CD4-positive, alpha-beta T cell (primary cell): ENCODE data around the gene PRKG1. TPM values are rescaled to one million over a fixed set of nuclear protein-coding genes. Genes with fewer than 3 reads are reported as not detected.

Experiments
- ATAC-seq: fragments of 200-7000 bp; cut with Tn5 transposase; one replicate; pipeline ENCODE4 v1.10.0; 2022; ENCODE audit warnings: mild to moderate bottlenecking; ENCODE audit not compliant: poor library complexity
- CTCF ChIA-PET: fragments of 350-600 bp; sonication (Branson Sonifier 250); formaldehyde crosslinking; loops from one replicate; lab custom pipeline; 2021; ENCODE audit warnings: antibody characterized with exemption, inconsistent platforms; lab: Charles Lee
- POLR2A ChIA-PET: fragments of 350-600 bp; sonication (Branson Sonifier 250); formaldehyde crosslinking; loops from one replicate; lab custom pipeline; 2021; ENCODE audit warnings: antibody characterized with exemption, inconsistent platforms; lab: Charles Lee
- DNase-seq, 14 experiments: peaks; one replicate each; pipeline ENCODE4 v3.0.0-alpha.2; 2013 to 2020; ENCODE audit warnings: mixed read lengths in 2 of 14
- H3K27ac ChIP-seq, 2 donors: one replicate each; pipeline versions ENCODE4 v1.5.1 to v1.7.0; 2013; ENCODE audit warnings: low read length in 2 of 2, low read depth in 1 of 2, mild to moderate bottlenecking in 1 of 2
- H3K27me3 ChIP-seq, 2 experiments: 1 replicate in 1 of 2; 2 replicates in 1 of 2; pipeline versions ENCODE4 v1.6.1 to v1.7.0; 2013; ENCODE audit warnings: low read length in 2 of 2, control low read depth in 1 of 2, mild to moderate bottlenecking in 1 of 2, moderate library complexity in 1 of 2; ENCODE audit not compliant: insufficient read depth in 2 of 2, control insufficient read depth in 1 of 2
- H3K36me3 ChIP-seq: one replicate; pipeline ENCODE4 v1.6.1; 2013; ENCODE audit warnings: low read length, control low read depth; ENCODE audit not compliant: insufficient read depth
- H3K4me1 ChIP-seq: one replicate; pipeline ENCODE4 v1.6.1; 2013; ENCODE audit warnings: low read length, control low read depth; ENCODE audit not compliant: insufficient read depth
- H3K4me3 ChIP-seq: one replicate; pipeline ENCODE4 v1.5.1; 2013; ENCODE audit warnings: mild to moderate bottlenecking, low read length, moderate library complexity
- H3K9me3 ChIP-seq, 2 experiments: 1 replicate in 1 of 2; 2 replicates in 1 of 2; pipeline versions ENCODE4 v1.6.1 to v1.7.0; 2013; ENCODE audit warnings: low read length in 2 of 2, mild to moderate bottlenecking in 2 of 2, control low read depth in 1 of 2, moderate library complexity in 1 of 2; ENCODE audit not compliant: control insufficient read depth in 1 of 2, insufficient read depth in 1 of 2
- H3K27ac Mint-ChIP-seq: one replicate; pipeline ENCODE4 v1.8.0; 2020; ENCODE audit warnings: mixed read lengths
- H3K27me3 Mint-ChIP-seq: one replicate; pipeline ENCODE4 v1.8.0; 2021; ENCODE audit warnings: mixed read lengths
- H3K36me3 Mint-ChIP-seq: one replicate; pipeline ENCODE4 v1.8.0; 2021; ENCODE audit warnings: low read depth, mixed read lengths
- H3K4me1 Mint-ChIP-seq: one replicate; pipeline ENCODE4 v1.8.0; 2021; ENCODE audit warnings: low read depth, mixed read lengths
- H3K4me3 Mint-ChIP-seq: one replicate; pipeline ENCODE4 v1.8.0; 2020; ENCODE audit warnings: mild to moderate bottlenecking, mixed read lengths
- H3K9me3 Mint-ChIP-seq: one replicate; pipeline ENCODE4 v1.8.0; 2020; ENCODE audit warnings: mixed read lengths
- intact Hi-C, 2 experiments: fragments of 100-400 bp; cut with DNase I in 1 of 2; cut with micrococcal nuclease in 1 of 2; formaldehyde crosslinking; loops; one replicate each; pipeline versions ENCODE4 v1.15.1 to v1.9.0; 2023 to 2025; cut with DNase I, micrococcal nuclease
- total RNA-seq, 174 experiments: library from RNA in 2 of 174; stranded (reverse) in 2 of 174; gene quantifications; one replicate each; pipeline ENCODE4 v1.2.3 and lab custom pipeline; 2021 to 2026
- TF ChIP-seq, protein P1 (sequence below): fragments of 200-600 bp; IDR thresholded peaks from one replicate; pipeline ENCODE4 v1.8.0; 2022; ENCODE audit warnings: antibody characterized with exemption, mild to moderate bottlenecking

The PRKG1 gene
- total RNA-seq, 2 experiments from 2014 or later = 0.31 TPM; not detected in 1

GRCh38 chr10:51479711-51480110 lies 405.4 kb downstream of the PRKG1 start:
- Mint-ChIP-seq H3K36me3 (no peaks in the 10 kb centered on the region), H3K4me3 (no peak overlapping the region), H3K4me1 (no peaks in the 10 kb centered on the region), H3K27me3 (no peaks in the 10 kb centered on the region), H3K9me3 (no peaks in the 10 kb centered on the region), H3K27ac (no peak overlapping the region)
- Histone ChIP-seq H3K4me1 (no peaks in the 10 kb centered on the region), H3K9me3 (no peaks in the 10 kb centered on the region), H3K27ac (no peak overlapping the region), H3K36me3 (no peaks in the 10 kb centered on the region), H3K27me3 (no peaks in the 10 kb centered on the region), H3K4me3 (no peak overlapping the region)
- DNase-seq (no peak), ATAC-seq (no peak)
- intact Hi-C loops = no loop called here
- ChIA-PET CTCF (no interaction called here), POLR2A (interaction anchor here (0.5 kb wide), 1 partner anchor 143 kb away, joined by 3 read pairs; no protein-coding TSS in a partner anchor)
- TF ChIP-seq, protein P1, sequence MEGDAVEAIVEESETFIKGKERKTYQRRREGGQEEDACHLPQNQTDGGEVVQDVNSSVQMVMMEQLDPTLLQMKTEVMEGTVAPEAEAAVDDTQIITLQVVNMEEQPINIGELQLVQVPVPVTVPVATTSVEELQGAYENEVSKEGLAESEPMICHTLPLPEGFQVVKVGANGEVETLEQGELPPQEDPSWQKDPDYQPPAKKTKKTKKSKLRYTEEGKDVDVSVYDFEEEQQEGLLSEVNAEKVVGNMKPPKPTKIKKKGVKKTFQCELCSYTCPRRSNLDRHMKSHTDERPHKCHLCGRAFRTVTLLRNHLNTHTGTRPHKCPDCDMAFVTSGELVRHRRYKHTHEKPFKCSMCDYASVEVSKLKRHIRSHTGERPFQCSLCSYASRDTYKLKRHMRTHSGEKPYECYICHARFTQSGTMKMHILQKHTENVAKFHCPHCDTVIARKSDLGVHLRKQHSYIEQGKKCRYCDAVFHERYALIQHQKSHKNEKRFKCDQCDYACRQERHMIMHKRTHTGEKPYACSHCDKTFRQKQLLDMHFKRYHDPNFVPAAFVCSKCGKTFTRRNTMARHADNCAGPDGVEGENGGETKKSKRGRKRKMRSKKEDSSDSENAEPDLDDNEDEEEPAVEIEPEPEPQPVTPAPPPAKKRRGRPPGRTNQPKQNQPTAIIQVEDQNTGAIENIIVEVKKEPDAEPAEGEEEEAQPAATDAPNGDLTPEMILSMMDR = no peak

- no peak overlapping the region for H3K4me3 ChIP-seq
- TF ChIP-seq, protein P1 = no peak
- H3K27ac ChIP-seq = no peak overlapping the region
- H3K9me3 Mint-ChIP-seq = no peaks in the 10 kb centered on the region
- H3K36me3 Mint-ChIP-seq = no peaks in the 10 kb centered on the region
- DNase-seq (no peak), ATAC-seq (no peak)
- no peaks in the 10 kb centered on the region for H3K4me1 ChIP-seq
- POLR2A ChIA-PET = no interaction called here
- H3K27me3 Mint-ChIP-seq = no peaks in the 10 kb centered on the region
- no peaks in the 10 kb centered on the region for H3K27me3 ChIP-seq
- H3K9me3 ChIP-seq = no peaks in the 10 kb centered on the region
- H3K4me1 Mint-ChIP-seq = no peaks in the 10 kb centered on the region
- CTCF ChIA-PET = no interaction called here
- no peak overlapping the region for H3K27ac Mint-ChIP-seq
- no peaks in the 10 kb centered on the region for H3K36me3 ChIP-seq
- no peak overlapping the region for H3K4me3 Mint-ChIP-seq
- intact Hi-C loops = no loop called here
These were observed 411.4 kb downstream of the PRKG1 start for GRCh38 chr10:51485668-51486067.

- H3K9me3 Mint-ChIP-seq = no peaks in the 10 kb centered on the region
- CTCF ChIA-PET = no interaction called here
These were observed 413.3 kb downstream of the PRKG1 start for GRCh38 chr10:51487576-51487975.

More at GRCh38 chr10:51487576-51487975, 413.3 kb downstream of the PRKG1 start:
- Histone ChIP-seq H3K27me3 (no peaks in the 10 kb centered on the region), H3K27ac (no peak overlapping the region), H3K9me3 (no peaks in the 10 kb centered on the region), H3K4me1 (no peaks in the 10 kb centered on the region), H3K4me3 (no peak overlapping the region), H3K36me3 (no peaks in the 10 kb centered on the region)
- POLR2A ChIA-PET = no interaction called here
- Mint-ChIP-seq H3K36me3 (no peaks in the 10 kb centered on the region), H3K27ac (no peak overlapping the region), H3K4me3 (no peak overlapping the region), H3K4me1 (no peaks in the 10 kb centered on the region), H3K27me3 (no peaks in the 10 kb centered on the region)
- DNase-seq = no peak
- intact Hi-C loops = no loop called here
- ATAC-seq = no peak
- TF ChIP-seq, protein P1 = no peak
